H1 (cell line): Measurements from ENCODE around the gene ZNF670. TPM values are rescaled to one million over a fixed set of nuclear protein-coding genes. Genes with fewer than 3 reads are reported as not detected.

Experiments used
- CTCF ChIA-PET: fragments of 300-600 bp; sonication (Branson Sonifier 250); formaldehyde crosslinking; loops from one replicate; lab custom pipeline; 2021; ENCODE audit not compliant: partially characterized antibody; lab: Charles Lee
- POLR2A ChIA-PET: fragments of 300-600 bp; sonication (Branson Sonifier 250); formaldehyde crosslinking; loops from one replicate; lab custom pipeline; 2021; ENCODE audit warnings: inconsistent platforms; ENCODE audit not compliant: partially characterized antibody; lab: Charles Lee
- DNase-seq, 2 experiments: peaks; one replicate each; pipeline versions ENCODE4 v3.0.0 to v3.0.0-alpha.2; 2010 to 2022; ENCODE audit warnings: low spot score in 2 of 2, low read depth in 1 of 2, mixed read lengths in 1 of 2
- FAIRE-seq: peaks from 2 replicates; lab custom pipeline; 2011; peaks lifted over from hg19 to GRCh38; lab: Jason Lieb, UNC
- H2AFZ ChIP-seq: 2 replicates; pipeline ENCODE4 v1.8.1; 2012; ENCODE audit warnings: low read length, inconsistent platforms
- H2AK5ac ChIP-seq: 2 replicates; pipeline ENCODE4 v1.6.1; 2013; ENCODE audit warnings: low read depth, low read length
- H2BK120ac ChIP-seq: replicated peaks from 2 replicates; pipeline ENCODE3; 2013; ENCODE audit warnings: low read depth, low read length, inconsistent platforms
- H2BK12ac ChIP-seq: 2 replicates; pipeline ENCODE4 v1.6.1; 2013; ENCODE audit warnings: low read depth, low read length
- H2BK15ac ChIP-seq: 2 replicates; pipeline ENCODE4 v1.6.1; 2013; ENCODE audit warnings: low read length
- H2BK20ac ChIP-seq: 2 replicates; pipeline ENCODE4 v1.6.1; 2013; ENCODE audit warnings: low read length
- H2BK5ac ChIP-seq: 2 replicates; pipeline ENCODE4 v1.6.1; 2013; ENCODE audit warnings: low read depth, low read length
- H3K14ac ChIP-seq: 2 replicates; pipeline ENCODE4 v1.6.1; 2013; ENCODE audit warnings: inconsistent platforms; ENCODE audit not compliant: insufficient read length
- H3K18ac ChIP-seq: 2 replicates; pipeline ENCODE4 v1.6.1; 2013; ENCODE audit warnings: low read length; ENCODE audit errors: extremely low read depth
- H3K23ac ChIP-seq: 2 replicates; pipeline ENCODE4 v1.6.1; 2013; ENCODE audit warnings: inconsistent platforms; ENCODE audit not compliant: insufficient read length
- H3K23me2 ChIP-seq: 2 replicates; pipeline ENCODE4 v1.6.1; 2013; ENCODE audit warnings: low read depth, low read length
- H3K27ac ChIP-seq: 2 replicates; pipeline ENCODE4 v1.6.1; 2011; ENCODE audit warnings: low read depth, low read length, inconsistent platforms
- H3K27me3 ChIP-seq, 4 experiments: replicated peaks in 1 of 4; 1 replicate in 1 of 4; 2 replicates in 3 of 4; pipeline versions ENCODE4 v1.6.1 to v1.8.1; 2011 to 2013; ENCODE audit warnings: low read length in 3 of 4, mild to moderate bottlenecking in 3 of 4, inconsistent platforms in 2 of 4, mixed read lengths in 2 of 4, moderate library complexity in 1 of 4; ENCODE audit not compliant: control insufficient read depth in 3 of 4, insufficient read depth in 3 of 4; ENCODE audit errors: extremely low read depth in 1 of 4
- H3K36me3 ChIP-seq, 4 experiments: 2 replicates each; pipeline versions ENCODE4 v1.6.1 to v1.8.1; 2011 to 2013; ENCODE audit warnings: mild to moderate bottlenecking in 4 of 4, low read length in 3 of 4, moderate library complexity in 2 of 4, control low read depth in 1 of 4, inconsistent platforms in 1 of 4; ENCODE audit not compliant: insufficient read depth in 4 of 4, control insufficient read depth in 2 of 4
- H3K4ac ChIP-seq: replicated peaks from 2 replicates; pipeline ENCODE3; 2013; ENCODE audit warnings: low read length, low read depth, mixed read lengths, inconsistent platforms; ENCODE audit not compliant: insufficient read length
- H3K4me1 ChIP-seq, 4 experiments: replicated peaks in 1 of 4; 1 replicate in 1 of 4; 2 replicates in 3 of 4; pipeline versions ENCODE4 v1.6.1 to v1.8.1; 2011 to 2013; ENCODE audit warnings: low read length in 3 of 4, inconsistent platforms in 2 of 4, mixed read lengths in 1 of 4; ENCODE audit not compliant: insufficient read depth in 4 of 4, control insufficient read depth in 3 of 4
- H3K4me2 ChIP-seq, 2 experiments: 2 replicates each; pipeline versions ENCODE4 v1.6.1 to v1.8.1; 2011 to 2013; ENCODE audit warnings: low read depth in 2 of 2, low read length in 2 of 2, control low read depth in 1 of 2, inconsistent platforms in 1 of 2, mild to moderate bottlenecking in 1 of 2; ENCODE audit not compliant: insufficient read depth in 1 of 2
- H3K4me3 ChIP-seq, 4 experiments: fragments of 200-600, 300-600 bp in 1 of 4; sonication (generic), shearing (Covaris generic), sonication (Bioruptor Twin) in 1 of 4; 2 replicates each; pipeline versions ENCODE4 v1.5.1 to v1.8.1; 2011 to 2016; ENCODE audit warnings: low read length in 4 of 4, low read depth in 3 of 4, control low read depth in 2 of 4, inconsistent platforms in 2 of 4, mild to moderate bottlenecking in 2 of 4, mixed read lengths in 1 of 4, moderate library complexity in 1 of 4; ENCODE audit not compliant: insufficient read depth in 2 of 4; ENCODE audit errors: extremely low read depth in 1 of 4
- H3K56ac ChIP-seq: replicated peaks from 2 replicates; pipeline ENCODE3; 2013; ENCODE audit warnings: low read depth, mild to moderate bottlenecking, mixed read lengths, low read length, inconsistent platforms; ENCODE audit not compliant: insufficient read length
- H3K79me1 ChIP-seq: 2 replicates; pipeline ENCODE4 v1.6.1; 2013; ENCODE audit warnings: low read depth, low read length, control low read depth
- H3K79me2 ChIP-seq, 2 experiments: 2 replicates each; pipeline versions ENCODE4 v1.6.1 to v1.8.1; 2012 to 2013; ENCODE audit warnings: low read length in 2 of 2, mild to moderate bottlenecking in 2 of 2, inconsistent platforms in 1 of 2; ENCODE audit not compliant: insufficient read depth in 2 of 2, control insufficient read depth in 1 of 2
- H3K9ac ChIP-seq, 4 experiments: replicated peaks in 1 of 4; 1 replicate in 1 of 4; 2 replicates in 3 of 4; pipeline versions ENCODE4 v1.6.1 to v1.8.1; 2011 to 2013; ENCODE audit warnings: low read depth in 3 of 4, low read length in 3 of 4, control low read depth in 2 of 4, mild to moderate bottlenecking in 2 of 4, moderate library complexity in 2 of 4, inconsistent platforms in 1 of 4; ENCODE audit errors: extremely low read depth in 1 of 4
- H3K9me3 ChIP-seq, 2 experiments: 2 replicates each; pipeline versions ENCODE4 v1.6.1 to v1.8.1; 2012 to 2013; ENCODE audit warnings: mild to moderate bottlenecking in 2 of 2, moderate library complexity in 2 of 2, control low read depth in 1 of 2, inconsistent platforms in 1 of 2, low read depth in 1 of 2, low read length in 1 of 2, mixed read lengths in 1 of 2; ENCODE audit not compliant: insufficient read depth in 2 of 2
- H4K20me1 ChIP-seq, 2 experiments: replicated peaks in 1 of 2; 2 replicates each; pipeline versions ENCODE3 to v1.8.1; 2011 to 2013; ENCODE audit warnings: inconsistent platforms in 2 of 2, low read length in 2 of 2, mild to moderate bottlenecking in 1 of 2; ENCODE audit not compliant: insufficient read depth in 2 of 2, control insufficient read depth in 1 of 2
- H4K5ac ChIP-seq: 2 replicates; pipeline ENCODE4 v1.6.1; 2013; ENCODE audit warnings: low read length, low read depth, mixed read lengths, inconsistent platforms; ENCODE audit not compliant: insufficient read length
- H4K8ac ChIP-seq: 2 replicates; pipeline ENCODE4 v1.8.0; 2013; ENCODE audit warnings: mild to moderate bottlenecking, moderate library complexity, low read length, inconsistent platforms; ENCODE audit not compliant: insufficient read depth; ENCODE audit errors: extremely low read depth
- H4K91ac ChIP-seq: replicated peaks from 2 replicates; pipeline ENCODE3; 2013; ENCODE audit warnings: low read length, mixed read lengths, inconsistent platforms; ENCODE audit not compliant: insufficient read length
- CHD2 ChIP-seq: IDR thresholded peaks from 2 replicates; pipeline ENCODE4 v1.6.1; 2012; ENCODE audit warnings: low read length, improper control_type of control experiment
- CTCF ChIP-seq, 3 experiments: IDR thresholded peaks; 1 replicate in 2 of 3; 2 replicates in 1 of 3; pipeline versions ENCODE4 v1.5.1 to v1.6.1; 2011; ENCODE audit warnings: low read length in 3 of 3, mild to moderate bottlenecking in 3 of 3, inconsistent platforms in 2 of 3, low read depth in 1 of 3, moderate library complexity in 1 of 3; ENCODE audit not compliant: insufficient read depth in 1 of 3; ENCODE audit errors: control extremely low read depth in 1 of 3
- E2F6 ChIP-seq: IDR thresholded peaks from 2 replicates; pipeline ENCODE4 v1.6.1; 2012; ENCODE audit warnings: inconsistent platforms
- EZH2 ChIP-seq: fragments of 200-600 bp; sonication (generic); IDR thresholded peaks from 2 replicates; pipeline ENCODE4 v1.7.1; 2012; ENCODE audit warnings: low read depth, mild to moderate bottlenecking, moderate library complexity, low read length, inconsistent platforms; ENCODE audit not compliant: severe bottlenecking
- FOSL1 ChIP-seq: IDR thresholded peaks from 2 replicates; pipeline ENCODE4 v1.6.1; 2011; ENCODE audit warnings: mild to moderate bottlenecking, low read depth, low read length, moderate library complexity; ENCODE audit not compliant: insufficient read depth
- HDAC2 ChIP-seq, 2 experiments: fragments of 300-600 bp in 1 of 2; sonication (generic) in 1 of 2; IDR thresholded peaks; 2 replicates each; pipeline ENCODE4 v1.6.1; 2011 to 2012; ENCODE audit warnings: low read depth in 2 of 2, low read length in 2 of 2, mild to moderate bottlenecking in 2 of 2, moderate library complexity in 2 of 2, borderline replicate concordance in 1 of 2, inconsistent platforms in 1 of 2
- RFX5 ChIP-seq: IDR thresholded peaks from 2 replicates; pipeline ENCODE4 v1.6.1; 2011; ENCODE audit warnings: low read depth, low read length, improper control_type of control experiment, borderline replicate concordance
- RXRA ChIP-seq: IDR thresholded peaks from 2 replicates; pipeline ENCODE4 v1.6.1; 2011; ENCODE audit warnings: low read depth, mild to moderate bottlenecking, low read length, moderate library complexity; ENCODE audit not compliant: insufficient read depth
- SP1 ChIP-seq: IDR thresholded peaks from 2 replicates; pipeline ENCODE4 v1.6.1; 2011; ENCODE audit warnings: low read depth, low read length
- TCF12 ChIP-seq: IDR thresholded peaks from 2 replicates; pipeline ENCODE4 v1.6.1; 2011; ENCODE audit warnings: low read depth, mild to moderate bottlenecking, low read length
- WGBS, 2 experiments: shearing (Covaris generic) in 1 of 2; methylation state at CpG; one replicate each; pipeline versions ENCODE4 v1.1.6 to v1.1.7; 2013 to 2015; ENCODE audit warnings: low lambda C conversion rate in 2 of 2, mixed read lengths in 2 of 2, inconsistent platforms in 1 of 2, low coverage in 1 of 2, missing lambda C conversion rate in 1 of 2; ENCODE audit not compliant: insufficient replicate concordance in 2 of 2, insufficient coverage in 1 of 2, insufficient read length in 1 of 2; ENCODE audit errors: extremely low coverage in 1 of 2, missing lambda C conversion rate in 1 of 2; 5-methylcytosine and 5-hydroxymethylcytosine counted together
- polyA plus RNA-seq, 7 experiments: library from polyadenylated mRNA; depleted of rRNA in 3 of 7; stranded (reverse) in 5 of 7; unstranded in 2 of 7; fragments of >200 nt in 5 of 7; fragments of 200-250 nt in 2 of 7; gene quantifications; 1 replicate in 5 of 7; 2 replicates in 1 of 7; 4 replicates in 1 of 7; pipeline versions ENCODE4 v1.2.1 to v1.2.3, GENCODE V29; 2011 to 2013; ENCODE audit warnings: missing spikeins in 2 of 7, mixed read lengths in 2 of 7
- total RNA-seq: library from RNA; stranded (reverse); fragmentation: NEBNext Ultra II Directional; extraction: Animal tissue kit (Norgen Biotek cat#: 25700); gene quantifications from 2 replicates; pipeline ENCODE4 v1.2.1, GENCODE V29; 2021

Gene ZNF670
- total and polyA plus RNA-seq, 2 of the 8 experiments (the other 6 are each of a cell fraction or from before 2014, with no cell fraction given) = 2.8 to 15.4 TPM

GRCh38 chr1:247087256-247087655 is 8.6 kb upstream of the ZNF670 start:
- H3K4me3 ChIP-seq = no peak overlapping the region
- CTCF ChIA-PET = interaction anchor here (0.9 to 1.3 kb wide), 2 partner anchors 8 to 32 kb away, joined by 3 read pairs; no protein-coding TSS in a partner anchor
- H3K4me2 ChIP-seq = no peak overlapping the region
- no peak overlapping the region for H3K14ac ChIP-seq
- POLR2A ChIA-PET = interaction anchor here (0.8 to 1.9 kb wide), 2 partner anchors 9 to 188 kb away, joined by 3 to 7 read pairs; partner anchors contain the start of gene ZNF670
- no peak overlapping the region for H3K9ac ChIP-seq
- no peak overlapping the region for H4K5ac ChIP-seq
- H2BK12ac ChIP-seq = no peak overlapping the region
- no peaks in the 10 kb centered on the region for H4K20me1 ChIP-seq
- peak overlapping the region; percentile 51; the same call in 1 of the 2 replicates for H4K8ac ChIP-seq
- DNase-seq = no peak
- H3K27me3 ChIP-seq = no peaks in the 10 kb centered on the region
- no peak overlapping the region for H2AFZ ChIP-seq
- H3K79me2 ChIP-seq = no peaks in the 10 kb centered on the region
- no peaks in the 10 kb centered on the region for H3K79me1 ChIP-seq
- no peak overlapping the region for H2BK15ac ChIP-seq
- no peak overlapping the region for H3K4ac ChIP-seq
- FAIRE-seq = no peak
- H2BK5ac ChIP-seq = no peak overlapping the region; the same call in 1 of the 2 replicates
- H3K36me3 ChIP-seq = no peaks in the 10 kb centered on the region
- H3K27ac ChIP-seq = no peak overlapping the region
- no peak overlapping the region for H2BK20ac ChIP-seq
- 67% methylated on average over 1 of the region's 1 CpG; no CpG with 5 or more reads in 1 of the 2 experiments for WGBS, 2 experiments
- no peaks in the 10 kb centered on the region for H3K23me2 ChIP-seq
- H3K18ac ChIP-seq = no peak overlapping the region
- H3K4me1 ChIP-seq = peaks cover 0 to 6% (median 0%) of the 10 kb centered on the region in 4 experiments; a peak in 2 of 7 replicates
- H4K91ac ChIP-seq = no peak overlapping the region
- no peak overlapping the region for H2BK120ac ChIP-seq
- H2AK5ac ChIP-seq = 0 out of 2 replicates have a peak overlapping the region, but pooled peaks have one; percentile 39
- H3K23ac ChIP-seq = no peak overlapping the region
- H3K56ac ChIP-seq = no peak overlapping the region
- H3K9me3 ChIP-seq = no peaks in the 10 kb centered on the region
- no peak for TF ChIP-seq SP1
- TF ChIP-seq FOSL1 = no peak
- no peak for TF ChIP-seq HDAC2 (IDR thresholded peaks at IDR 0.05; ENCODE audit: borderline replicate concordance in 1 of 2, low read depth in 2 of 2, low read length in 2 of 2)
- no peak for TF ChIP-seq TCF12
- no peak for TF ChIP-seq RXRA
- no peak for TF ChIP-seq CTCF (IDR thresholded peaks at IDR 0.05; ENCODE audit: control extremely low read depth in 1 of 3, insufficient read depth in 1 of 3, low read depth in 1 of 3, low read length in 3 of 3)
- TF ChIP-seq E2F6 = no peak
- no peak for TF ChIP-seq CHD2
- TF ChIP-seq RFX5 = no peak
- no peak for TF ChIP-seq EZH2
